ENCODE data around the gene CADM1.

DNA sequence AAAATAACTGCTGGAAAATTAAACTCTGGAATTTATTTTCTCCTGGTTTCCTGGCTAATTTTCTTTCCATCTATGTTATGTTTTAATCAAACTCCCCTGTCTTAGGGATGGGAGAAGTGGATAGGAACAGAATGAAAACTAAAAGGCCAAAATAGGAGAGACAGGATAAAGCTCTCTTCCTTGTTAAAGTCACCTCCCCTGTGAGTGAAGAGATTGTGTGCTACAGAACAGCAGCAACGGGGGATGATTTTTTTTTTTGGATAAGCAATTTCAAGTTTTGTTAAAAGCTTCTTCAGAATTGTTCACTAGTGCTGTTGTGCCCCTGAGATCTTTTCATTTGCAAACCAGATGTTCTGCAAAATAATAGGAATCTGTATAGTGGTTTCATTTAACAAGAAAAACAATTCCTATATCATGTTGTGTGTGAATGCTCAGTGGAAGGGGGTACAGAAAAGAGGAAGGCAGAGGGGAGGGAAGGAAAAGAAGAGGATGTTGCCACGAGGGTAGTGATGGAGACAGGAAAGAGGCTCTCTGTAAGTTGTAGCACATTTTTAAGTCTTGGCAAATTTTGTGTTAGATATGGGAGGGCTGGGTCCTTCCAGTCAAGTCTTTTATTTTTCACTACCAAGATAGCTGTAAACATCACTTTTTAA, 301.2 kb downstream of the CADM1 start:
- TF ChIP-seq GATA2 (IDR thresholded peaks at IDR 0.05; ENCODE audit: low read depth, low read length) (no peak), GATA3 (IDR thresholded peaks at IDR 0.05; ENCODE audit: low read depth, low read length) (no peak)

Data from SH-SY5Y (cell line).